ENCODE results near the gene ALAS1. TPM values are rescaled to one million over a fixed set of nuclear protein-coding genes. Genes with fewer than 3 reads are reported as not detected.

ALAS1 gene
- total RNA-seq, 1 donor from 2014 or later = 123 TPM

DNA sequence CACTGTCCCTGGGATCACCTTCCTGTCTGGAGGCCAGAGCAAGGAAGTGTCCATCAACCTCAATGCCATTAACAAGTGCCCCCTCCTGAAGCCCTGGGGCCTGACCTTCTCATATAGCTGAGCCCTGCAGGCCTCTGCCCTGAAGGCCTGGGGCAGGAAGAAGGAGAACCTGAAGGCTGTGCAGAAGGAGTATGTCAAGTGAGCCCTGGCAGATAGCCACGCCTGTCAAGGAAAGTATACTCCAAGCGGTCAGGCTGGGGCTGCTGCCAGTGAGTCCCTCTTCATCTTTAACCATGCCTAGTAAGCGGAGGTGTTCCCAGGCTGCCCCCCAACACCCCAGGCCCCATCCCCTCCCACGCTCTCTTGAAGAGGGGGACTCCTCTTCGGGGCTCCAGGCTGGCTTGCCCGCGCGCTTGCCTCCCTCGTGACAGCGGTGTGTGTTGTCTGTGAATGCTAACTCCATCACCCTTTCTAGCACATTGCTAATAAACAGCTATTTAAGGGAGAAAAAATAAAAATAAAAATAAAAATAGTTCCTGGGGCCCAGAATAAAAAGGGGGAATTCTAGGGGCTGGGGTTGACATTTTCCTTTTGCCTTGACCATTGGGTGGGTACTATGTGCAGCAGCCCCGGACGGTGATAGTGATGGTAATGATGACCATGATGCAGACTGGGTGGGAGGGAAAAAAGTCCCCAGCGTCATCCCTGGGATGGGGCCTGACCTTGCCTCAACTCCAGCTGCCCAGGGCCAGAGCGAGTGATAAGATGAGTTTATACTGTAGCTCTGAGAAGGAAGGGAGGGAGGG lies 3.3 kb upstream of the ALAS1 start:
- no peak for DNase-seq (ENCODE audit: low spot score)
- no peak overlapping the region for H3K27ac Mint-ChIP-seq
- H3K27me3 Mint-ChIP-seq (ENCODE audit: low read depth) = no peaks in the 10 kb centered on the region
- H3K36me3 Mint-ChIP-seq (ENCODE audit: low read depth) = peaks cover 14% of the 10 kb centered on the region
- no peak overlapping the region for H3K4me3 Mint-ChIP-seq (ENCODE audit: low read depth)
- H3K9me3 Mint-ChIP-seq = no peaks in the 10 kb centered on the region
- peaks cover 32% of the 10 kb centered on the region for H3K4me1 Mint-ChIP-seq (ENCODE audit: low read depth)
- intact Hi-C loops (cut with micrococcal nuclease) = loop anchor here (5.0 kb wide), 1 partner anchor 197 kb away; the partner anchor contains the start of gene RPL29

DNA sequence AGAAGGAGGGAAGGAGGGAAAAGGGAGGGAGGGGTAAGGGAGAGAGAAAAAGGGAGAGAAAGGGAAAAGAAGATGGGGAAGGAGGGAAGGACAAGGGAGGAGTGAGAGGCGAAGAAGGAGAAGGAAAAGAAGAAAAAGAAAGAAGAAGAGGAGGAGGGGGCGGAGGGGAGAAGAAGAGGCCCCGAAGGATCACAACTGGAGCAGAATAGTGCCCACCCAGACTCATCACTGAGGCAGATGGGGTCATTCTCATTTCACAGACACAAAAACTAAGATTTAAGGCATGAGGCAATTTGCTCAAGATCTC lies 2.7 kb upstream of the ALAS1 start:
- Mint-ChIP-seq H3K36me3 (ENCODE audit: low read depth) (peaks cover 19% of the 10 kb centered on the region), H3K27me3 (ENCODE audit: low read depth) (no peaks in the 10 kb centered on the region), H3K4me1 (ENCODE audit: low read depth) (peaks cover 31% of the 10 kb centered on the region), H3K9me3 (no peaks in the 10 kb centered on the region), H3K4me3 (ENCODE audit: low read depth) (no peak overlapping the region), H3K27ac (no peak overlapping the region)
- intact Hi-C loops (cut with micrococcal nuclease) = loop anchor here (5.0 kb wide), 1 partner anchor 198 kb away; the partner anchor contains the start of gene RPL29
- no peak for DNase-seq (ENCODE audit: low spot score)

DNA sequence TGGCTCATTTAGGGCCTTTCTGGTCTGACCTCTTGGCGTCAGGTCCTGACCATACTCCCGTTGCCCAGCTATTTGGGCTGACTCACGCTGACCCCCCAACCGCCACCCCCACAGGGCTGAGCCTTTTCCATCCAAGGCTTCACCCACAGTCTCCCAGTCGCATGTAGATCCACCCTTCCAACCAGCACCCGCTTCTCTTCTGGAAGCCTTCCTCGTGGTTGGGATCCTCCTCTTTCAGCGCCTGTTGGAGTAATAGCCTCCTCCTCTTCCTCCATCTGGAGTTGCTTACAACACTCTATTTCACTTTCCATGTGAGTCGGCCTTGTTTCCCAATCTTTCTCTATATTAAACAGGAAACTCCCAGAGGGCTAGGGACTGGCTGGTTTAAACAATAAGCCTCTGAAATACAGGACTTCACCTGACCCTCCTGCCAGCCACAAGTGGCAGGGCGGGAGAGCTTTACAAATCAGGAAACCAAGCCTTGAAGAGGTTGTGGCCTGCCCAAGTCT lies 2.1 kb upstream of the ALAS1 start:
- DNase-seq (ENCODE audit: low spot score) = no peak
- intact Hi-C loops (cut with micrococcal nuclease) = loop anchor here (5.0 kb wide), 1 partner anchor 199 kb away; the partner anchor contains the start of gene RPL29
- Mint-ChIP-seq H3K9me3 (no peaks in the 10 kb centered on the region), H3K36me3 (ENCODE audit: low read depth) (peaks cover 23% of the 10 kb centered on the region), H3K4me1 (ENCODE audit: low read depth) (peaks cover 33% of the 10 kb centered on the region), H3K27ac (no peak overlapping the region), H3K4me3 (ENCODE audit: low read depth) (no peak overlapping the region), H3K27me3 (ENCODE audit: low read depth) (no peaks in the 10 kb centered on the region)

GRCh38 chr3:52196977-52197376 lies 983 bp upstream of the ALAS1 start:
- DNase-seq (ENCODE audit: low spot score) = no peak
- Mint-ChIP-seq H3K4me3 (ENCODE audit: low read depth) (no peak overlapping the region), H3K36me3 (ENCODE audit: low read depth) (peaks cover 34% of the 10 kb centered on the region), H3K27me3 (ENCODE audit: low read depth) (no peaks in the 10 kb centered on the region), H3K9me3 (no peaks in the 10 kb centered on the region), H3K4me1 (ENCODE audit: low read depth) (peaks cover 42% of the 10 kb centered on the region), H3K27ac (peak overlapping the region; percentile 24)
- intact Hi-C loops (cut with micrococcal nuclease) = loop anchor here (5.0 kb wide), 1 partner anchor 200 kb away; the partner anchor contains the start of gene RPL29

DNA sequence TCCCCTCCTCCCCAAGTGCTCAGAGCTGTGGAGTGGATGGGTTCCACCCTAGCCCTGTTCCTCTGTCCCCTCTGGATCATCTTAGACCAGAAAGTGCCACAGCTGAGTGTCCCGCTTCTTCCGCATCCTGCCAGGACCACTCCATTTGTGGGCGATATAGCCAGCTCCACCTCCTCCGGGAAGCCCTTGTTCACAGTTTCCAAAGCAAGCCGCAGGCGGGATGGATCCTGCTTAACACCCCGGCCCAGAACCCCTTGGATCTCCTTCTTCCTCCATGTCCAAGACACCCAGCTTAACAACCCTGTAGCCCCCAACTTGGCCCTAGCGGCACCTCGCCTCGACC lies 490 bp upstream of the ALAS1 start:
- Mint-ChIP-seq H3K27me3 (ENCODE audit: low read depth) (no peaks in the 10 kb centered on the region), H3K9me3 (no peaks in the 10 kb centered on the region), H3K27ac (peak overlapping the region; percentile 83), H3K36me3 (ENCODE audit: low read depth) (peaks cover 39% of the 10 kb centered on the region), H3K4me1 (ENCODE audit: low read depth) (peaks cover 46% of the 10 kb centered on the region), H3K4me3 (ENCODE audit: low read depth) (peak overlapping the region; percentile 99)
- intact Hi-C loops (cut with micrococcal nuclease) = loop anchor here (5.0 kb wide), 1 partner anchor 200 kb away; the partner anchor contains the start of gene RPL29
- DNase-seq (ENCODE audit: low spot score) = no peak

GRCh38 chr3:52198643-52199608 lies 966 bp downstream of the ALAS1 start:
- no peak for DNase-seq (ENCODE audit: low spot score)
- peak overlapping the region; percentile 88 for H3K27ac Mint-ChIP-seq
- peaks cover 54% of the 10 kb centered on the region for H3K4me1 Mint-ChIP-seq (ENCODE audit: low read depth)
- H3K4me3 Mint-ChIP-seq (ENCODE audit: low read depth) = peak overlapping the region; percentile 99
- H3K36me3 Mint-ChIP-seq (ENCODE audit: low read depth) = peaks cover 52% of the 10 kb centered on the region
- no peaks in the 10 kb centered on the region for H3K27me3 Mint-ChIP-seq (ENCODE audit: low read depth)
- H3K9me3 Mint-ChIP-seq = no peaks in the 10 kb centered on the region
- intact Hi-C loops (cut with micrococcal nuclease) = loop anchor here (1.0 to 5.0 kb wide), 3 partner anchors 45 to 202 kb away; partner anchors contain the start of genes DUSP7, POC1A and RPL29

DNA sequence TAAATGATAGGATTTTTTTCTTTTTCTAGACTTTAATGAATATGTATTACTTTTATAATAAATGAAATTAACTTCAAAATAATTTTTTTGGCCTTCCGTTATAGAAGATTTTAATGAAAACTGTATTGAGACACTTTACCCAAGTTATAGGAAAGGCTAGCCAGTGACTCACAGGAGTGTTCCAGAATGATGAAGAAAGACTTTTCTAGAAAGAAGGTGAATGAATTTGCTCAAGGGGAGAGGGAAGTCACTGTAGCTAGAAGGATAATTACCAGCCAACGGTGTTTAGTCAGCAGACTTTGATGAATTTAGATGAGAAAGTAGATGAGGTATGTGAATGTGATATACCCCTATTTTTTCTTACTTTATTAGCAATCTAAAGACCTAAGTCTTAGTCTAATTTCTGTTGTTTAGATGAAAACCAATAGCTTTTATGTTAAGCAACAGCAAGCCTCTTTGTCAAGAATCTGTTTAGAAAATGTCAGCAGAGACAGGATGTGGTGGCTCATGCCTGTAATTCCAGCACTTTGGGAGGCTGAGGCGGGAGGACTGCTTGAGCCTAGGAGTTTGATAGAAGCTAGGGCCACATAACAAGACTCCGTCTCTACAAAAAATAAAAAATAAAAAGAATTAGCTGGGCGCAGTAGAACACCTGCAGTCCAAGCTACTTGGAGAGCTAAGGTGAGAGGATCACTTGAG lies 3.2 kb downstream of the ALAS1 start:
- H3K27ac Mint-ChIP-seq = peak overlapping the region; percentile 55

GRCh38 chr3:52202384-52203077 lies 4.6 kb downstream of the ALAS1 start:
- peak overlapping the region; percentile 53 for H3K27ac Mint-ChIP-seq
- peaks cover 87% of the 10 kb centered on the region for H3K36me3 Mint-ChIP-seq (ENCODE audit: low read depth)
- intact Hi-C loops (cut with micrococcal nuclease) = loop anchor here (2.0 kb wide), 1 partner anchor 18 kb away; no protein-coding TSS in a partner anchor
- H3K9me3 Mint-ChIP-seq = no peaks in the 10 kb centered on the region
- H3K4me3 Mint-ChIP-seq (ENCODE audit: low read depth) = no peak overlapping the region
- peaks cover 50% of the 10 kb centered on the region for H3K4me1 Mint-ChIP-seq (ENCODE audit: low read depth)
- no peak for DNase-seq (ENCODE audit: low spot score)
- no peaks in the 10 kb centered on the region for H3K27me3 Mint-ChIP-seq (ENCODE audit: low read depth)

More for the DNA sequence above, 3.2 kb downstream of the ALAS1 start:
- H3K4me3 Mint-ChIP-seq (ENCODE audit: low read depth) = no peak overlapping the region
- H3K27me3 Mint-ChIP-seq (ENCODE audit: low read depth) = no peaks in the 10 kb centered on the region
- no peak for DNase-seq (ENCODE audit: low spot score)
- H3K9me3 Mint-ChIP-seq = no peaks in the 10 kb centered on the region
- H3K4me1 Mint-ChIP-seq (ENCODE audit: low read depth) = peaks cover 63% of the 10 kb centered on the region
- intact Hi-C loops (cut with micrococcal nuclease) = no loop called here
- peaks cover 74% of the 10 kb centered on the region for H3K36me3 Mint-ChIP-seq (ENCODE audit: low read depth)

DNA sequence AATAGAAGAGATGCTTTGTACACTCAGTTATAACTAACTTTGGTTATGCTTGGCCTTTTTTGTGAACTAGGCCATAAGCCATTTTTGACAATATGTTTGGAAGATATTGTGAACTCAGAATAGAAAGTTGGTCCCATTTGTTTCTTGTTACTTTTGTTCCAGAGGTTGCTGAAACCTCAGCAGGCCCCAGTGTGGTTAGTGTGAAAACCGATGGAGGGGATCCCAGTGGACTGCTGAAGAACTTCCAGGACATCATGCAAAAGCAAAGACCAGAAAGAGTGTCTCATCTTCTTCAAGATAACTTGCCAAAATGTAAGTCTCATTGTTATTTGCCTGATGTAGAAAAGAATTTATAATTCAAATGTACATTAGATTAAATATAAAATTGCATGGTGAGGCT lies 5.7 kb downstream of the ALAS1 start:
- Mint-ChIP-seq H3K4me3 (ENCODE audit: low read depth) (no peak overlapping the region), H3K4me1 (ENCODE audit: low read depth) (peaks cover 46% of the 10 kb centered on the region), H3K9me3 (no peaks in the 10 kb centered on the region), H3K27me3 (ENCODE audit: low read depth) (no peaks in the 10 kb centered on the region), H3K27ac (peak overlapping the region; percentile 33), H3K36me3 (ENCODE audit: low read depth) (peaks cover 94% of the 10 kb centered on the region)
- intact Hi-C loops (cut with micrococcal nuclease) = loop anchor here (2.0 kb wide), 1 partner anchor 17 kb away; no protein-coding TSS in a partner anchor
- DNase-seq (ENCODE audit: low spot score) = no peak

- no peak for DNase-seq (ENCODE audit: low spot score)
- H3K36me3 Mint-ChIP-seq (ENCODE audit: low read depth) = peaks cover 94% of the 10 kb centered on the region
- intact Hi-C loops (cut with micrococcal nuclease) = no loop called here
- no peaks in the 10 kb centered on the region for H3K9me3 Mint-ChIP-seq
- no peaks in the 10 kb centered on the region for H3K27me3 Mint-ChIP-seq (ENCODE audit: low read depth)
- peak overlapping the region; percentile 49 for H3K27ac Mint-ChIP-seq
- H3K4me3 Mint-ChIP-seq (ENCODE audit: low read depth) = no peak overlapping the region
- H3K4me1 Mint-ChIP-seq (ENCODE audit: low read depth) = peaks cover 38% of the 10 kb centered on the region
These were observed 6.5 kb downstream of the ALAS1 start for GRCh38 chr3:52204337-52205073.

- Mint-ChIP-seq H3K36me3 (ENCODE audit: low read depth) (peaks cover 95% of the 10 kb centered on the region), H3K27me3 (ENCODE audit: low read depth) (no peaks in the 10 kb centered on the region), H3K9me3 (no peaks in the 10 kb centered on the region), H3K4me1 (ENCODE audit: low read depth) (peaks cover 34% of the 10 kb centered on the region), H3K27ac (no peak overlapping the region), H3K4me3 (ENCODE audit: low read depth) (no peak overlapping the region)
- intact Hi-C loops (cut with micrococcal nuclease) = no loop called here
- DNase-seq (ENCODE audit: low spot score) = no peak
These were observed 7.9 kb downstream of the ALAS1 start for GRCh38 chr3:52205727-52206372.
